GM12891 (cell line): ENCODE data around the gene REXO4.

Source experiments
- POLR2AphosphoS5 ChIP-seq: IDR thresholded peaks from 2 replicates; pipeline ENCODE4 v1.6.1; 2011; ENCODE audit warnings: low read depth, low read length, control low read depth
- TAF1 ChIP-seq: IDR thresholded peaks from 2 replicates; pipeline ENCODE4 v1.6.1; 2011; ENCODE audit warnings: low read depth, low read length, control low read depth

GRCh38 chr9:133405508-133406438 is 12.0 kb downstream of the REXO4 start:
- TF ChIP-seq POLR2AphosphoS5 (no peak), TAF1 (no peak)
